NCI-H526 (cell line): ENCODE data around the gene ARHGEF10L.
A peak's percentile ranks its signal among the peaks of the same experiment; 100 is the strongest.

Experiments used
- DNase-seq, 2 experiments: peaks; one replicate each; lab custom pipeline; 2025; lab: John Stamatoyannopoulos, UW

Gene ARHGEF10L

DNA sequence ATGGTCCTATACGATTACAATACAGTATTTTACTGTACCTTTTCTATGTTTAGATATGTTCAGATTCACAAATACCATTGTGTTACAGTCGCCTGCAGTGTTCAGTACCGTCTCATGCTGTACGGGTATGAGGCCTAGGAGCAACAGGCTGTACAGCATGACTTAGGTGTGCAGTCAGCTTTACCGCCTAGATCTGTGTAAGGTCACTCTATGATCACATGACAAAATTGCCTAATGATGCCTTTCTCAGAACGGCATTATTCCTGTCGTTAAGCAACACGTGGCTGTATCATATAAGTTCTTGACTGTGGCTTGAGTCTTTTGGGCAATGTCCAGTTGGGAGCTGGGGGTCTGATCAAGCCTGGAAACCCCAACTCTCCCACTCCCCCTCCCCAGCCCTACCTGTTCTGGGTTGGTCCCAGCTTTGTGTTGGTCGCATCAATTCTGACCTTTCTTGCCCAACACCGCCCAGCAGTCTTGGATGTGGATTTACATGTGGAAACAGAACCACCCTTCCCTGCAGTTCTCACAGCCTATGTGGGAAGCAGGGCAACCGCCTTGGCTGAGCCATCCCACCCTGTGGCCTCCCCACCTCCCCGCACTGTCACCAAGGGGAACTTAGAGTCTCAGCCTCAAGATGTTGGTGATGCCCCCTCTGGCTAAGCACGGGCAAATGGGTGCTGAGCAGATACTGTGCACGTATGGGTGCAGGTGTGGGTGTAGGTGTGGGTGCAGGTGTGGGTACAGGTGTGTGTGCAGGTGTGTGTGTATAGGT, 135.4 kb downstream of the ARHGEF10L start:
- DNase-seq = no peak

DNA sequence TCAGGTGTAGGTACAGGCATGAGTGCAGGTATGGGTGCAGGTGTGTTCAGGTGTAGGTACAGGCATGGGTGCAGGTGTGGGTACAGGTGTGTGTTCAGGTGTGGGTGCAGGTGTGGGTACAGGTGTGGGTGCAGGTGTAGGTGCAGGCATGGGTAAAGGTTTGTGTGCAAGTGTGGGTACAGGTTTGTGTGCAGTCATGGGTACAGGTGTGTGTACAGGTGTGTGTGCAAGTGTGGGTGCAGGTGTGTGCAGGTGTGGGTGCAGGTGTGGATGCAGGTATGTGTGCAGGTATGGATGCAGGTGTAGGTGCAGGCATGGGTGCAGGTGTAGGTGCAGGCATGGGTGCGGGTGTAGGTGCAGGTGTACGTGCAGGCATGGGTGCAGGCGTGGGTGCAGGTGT, 136.2 kb downstream of the ARHGEF10L start:
- no peak for DNase-seq

DNA sequence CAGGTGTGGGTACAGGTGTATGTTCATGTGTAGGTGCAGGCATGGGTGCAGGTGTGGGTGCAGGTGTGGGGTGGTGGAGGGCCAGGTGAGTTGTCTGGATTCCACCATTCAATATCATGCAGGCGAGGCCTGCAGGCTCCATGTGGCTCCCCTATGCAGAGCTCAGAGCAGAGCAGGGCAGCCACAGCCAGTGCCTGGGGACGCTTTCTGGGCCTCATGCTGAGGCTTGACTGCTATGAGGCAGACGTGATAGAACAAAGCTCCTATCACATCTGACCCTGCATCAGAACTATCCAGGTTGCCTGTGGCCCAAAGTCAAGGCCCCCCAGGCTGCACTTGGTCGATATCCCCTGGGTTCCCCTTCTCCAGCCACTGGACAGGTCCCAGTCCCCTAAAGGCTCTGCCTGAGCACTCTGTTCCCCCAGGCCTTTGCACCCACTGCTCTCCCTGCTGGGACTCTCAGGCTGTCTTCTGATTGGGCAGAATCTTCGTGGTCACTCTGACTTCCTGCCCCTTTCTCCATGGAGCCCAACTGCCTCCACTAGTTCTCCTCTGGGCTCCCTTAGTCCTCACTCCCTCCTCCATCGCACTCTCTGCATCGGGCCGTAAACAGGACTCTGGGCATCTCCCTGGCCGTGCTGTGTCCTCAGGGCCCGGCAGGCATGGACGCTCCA, 137.0 kb downstream of the ARHGEF10L start:
- no peak for DNase-seq

DNA sequence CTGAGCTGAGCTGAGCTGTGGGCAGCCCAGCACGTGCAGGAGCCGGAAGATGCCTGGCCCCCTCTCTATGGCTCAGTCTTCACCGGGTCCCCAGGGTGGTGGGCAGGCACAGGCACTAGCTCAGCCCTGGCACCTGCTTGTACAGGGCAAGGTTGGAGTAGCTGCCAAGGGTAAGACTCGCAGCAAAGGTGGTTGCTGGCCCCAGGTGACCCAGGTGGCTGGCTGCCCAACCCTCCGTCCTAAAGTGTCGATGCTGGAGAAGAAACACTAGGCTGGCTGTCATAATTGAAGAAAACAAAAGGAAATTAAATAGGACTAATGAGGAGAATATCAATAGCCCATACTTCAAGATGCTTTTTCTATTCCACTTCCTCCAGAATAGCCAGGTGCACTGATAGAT, 138.5 kb downstream of the ARHGEF10L start:
- no peak for DNase-seq

DNA sequence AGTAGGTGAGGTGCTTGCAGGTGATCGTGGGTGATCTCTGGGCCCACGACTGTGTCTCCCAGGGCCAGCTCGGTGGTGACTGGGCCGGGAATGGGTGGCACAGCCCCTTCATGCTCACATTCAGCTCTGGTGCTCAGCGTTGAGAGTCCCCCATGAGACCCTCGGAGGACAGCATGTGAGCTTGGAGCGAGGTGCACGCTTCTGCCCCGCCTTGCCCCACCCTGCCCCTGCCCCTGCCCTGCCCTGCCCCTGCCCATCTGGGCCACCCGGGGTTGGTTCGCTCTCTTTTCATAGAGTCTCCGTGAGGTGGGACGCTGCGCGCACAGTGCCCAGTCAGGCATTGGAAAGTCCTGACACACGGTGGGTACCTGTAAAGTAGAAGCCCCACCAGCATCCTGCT, 140.4 kb downstream of the ARHGEF10L start:
- no peak for DNase-seq

DNA sequence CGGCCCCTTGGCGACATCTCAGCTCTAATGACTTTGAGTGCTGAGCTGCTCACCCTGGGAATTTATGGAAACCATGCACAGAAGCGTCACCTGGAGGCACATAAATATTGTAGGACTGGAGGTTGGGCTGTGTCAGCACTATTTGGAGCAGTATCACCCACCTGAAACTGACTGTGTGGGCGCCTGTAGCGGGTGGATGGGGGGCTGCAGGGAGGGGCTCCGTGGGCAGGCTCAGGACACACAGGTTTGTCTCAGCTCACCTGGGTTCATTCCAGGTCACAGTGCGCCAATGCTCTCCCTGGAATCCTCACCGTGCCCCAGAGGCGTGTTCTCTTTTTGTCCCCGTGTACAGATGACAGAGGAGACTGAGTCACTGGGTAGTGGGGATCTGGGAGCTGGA, 140.8 kb downstream of the ARHGEF10L start:
- DNase-seq = no peak

DNA sequence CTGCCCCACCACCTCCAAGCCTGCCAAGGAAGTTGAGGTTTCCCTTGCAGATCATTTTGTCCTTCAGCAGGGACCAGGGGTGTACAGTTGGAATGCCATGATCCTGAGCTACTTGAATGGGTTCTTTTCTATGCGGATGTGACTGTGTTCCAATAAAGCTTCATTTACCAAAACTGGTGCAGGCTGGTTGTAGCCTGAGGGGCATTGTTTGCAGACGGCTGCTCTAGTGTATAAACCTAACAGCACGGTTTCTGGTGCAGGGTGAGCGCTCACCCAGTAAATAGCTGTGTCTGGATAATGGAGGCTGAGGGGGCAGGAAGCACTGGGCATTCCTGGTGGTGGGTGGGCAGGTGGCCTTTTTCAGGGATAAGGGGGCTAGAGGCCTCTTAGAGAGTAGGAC, 142.9 kb downstream of the ARHGEF10L start:
- peak; percentile 29 to 56 for DNase-seq

DNA sequence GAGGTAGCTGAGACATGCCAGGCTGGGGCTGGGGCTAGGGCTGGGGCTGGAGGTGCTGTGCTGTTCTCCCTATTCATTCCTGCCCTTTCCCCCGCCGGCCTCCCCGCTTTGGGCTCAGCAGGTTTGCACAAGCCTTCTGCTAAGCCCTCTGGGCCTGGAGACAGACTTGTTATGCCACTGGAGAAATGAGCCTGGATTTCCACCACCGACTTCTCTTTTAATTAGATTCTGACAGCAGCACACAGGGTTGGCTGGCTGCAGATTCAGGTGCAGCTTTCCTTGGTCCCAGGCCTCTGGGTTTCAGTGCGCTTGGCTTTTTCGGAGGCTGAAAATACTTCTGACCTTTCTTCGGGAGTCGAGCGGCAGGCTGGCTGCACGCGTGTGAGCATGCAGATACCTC, 144.1 kb downstream of the ARHGEF10L start:
- no peak for DNase-seq

DNA sequence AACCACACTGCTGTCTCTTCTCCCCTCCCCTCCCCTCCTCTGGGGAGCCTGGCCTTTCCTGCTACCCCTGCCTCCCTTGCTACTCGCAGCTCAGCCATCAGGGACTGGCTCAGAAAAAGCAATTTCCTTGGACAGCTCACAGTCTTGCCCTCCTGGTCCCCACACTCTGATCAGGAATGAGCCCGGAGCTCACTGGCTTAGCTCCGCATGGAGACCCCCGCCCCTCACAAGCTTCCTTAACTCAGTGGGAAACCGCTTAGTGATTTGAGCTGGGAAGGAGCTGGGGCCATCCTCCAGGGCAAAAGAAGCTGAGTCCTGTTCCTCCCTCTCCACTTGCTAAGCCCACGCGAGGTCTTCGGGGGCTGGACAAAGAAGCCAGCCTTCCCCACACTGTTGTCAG, 145.3 kb downstream of the ARHGEF10L start:
- no peak for DNase-seq

DNA sequence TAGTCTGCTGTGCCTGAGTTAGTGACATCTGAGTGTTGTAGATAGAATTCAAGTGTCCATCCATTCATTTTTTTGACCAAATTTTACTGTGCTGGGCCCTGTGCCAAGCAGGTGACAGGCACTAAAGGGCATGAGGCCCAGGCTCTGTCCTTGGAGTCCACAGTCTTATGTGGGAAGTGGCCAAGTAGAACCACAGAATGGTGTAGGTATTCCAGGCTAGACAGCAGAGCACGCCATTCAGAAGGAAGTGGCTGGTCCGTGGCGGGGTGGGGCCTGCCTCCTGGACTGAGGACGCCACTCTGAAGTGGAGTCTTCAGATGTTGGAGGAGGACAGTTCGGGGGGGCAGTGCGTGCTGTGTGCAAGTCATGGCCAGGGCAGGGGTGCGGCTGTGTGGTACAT, 146.8 kb downstream of the ARHGEF10L start:
- no peak for DNase-seq

DNA sequence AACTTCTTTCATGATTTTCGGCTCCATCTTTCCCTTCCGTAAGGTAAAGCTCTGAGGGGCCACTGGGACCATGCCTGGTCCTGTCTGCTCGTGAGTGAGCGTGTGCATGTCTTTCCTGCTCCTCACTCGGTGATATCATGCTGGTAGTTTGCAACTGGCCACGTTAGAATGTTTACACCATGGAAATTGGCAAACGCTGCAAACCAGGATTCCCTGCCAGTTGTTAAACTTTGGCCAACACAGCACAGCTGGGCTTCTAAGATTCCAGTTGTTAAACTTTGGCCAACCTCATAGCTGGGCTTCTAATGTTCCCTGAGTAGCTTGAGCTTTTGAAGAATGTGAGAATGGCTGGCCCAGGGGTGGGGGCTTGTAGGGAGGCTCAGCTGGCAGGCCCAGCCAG, 147.6 kb downstream of the ARHGEF10L start:
- no peak for DNase-seq

DNA sequence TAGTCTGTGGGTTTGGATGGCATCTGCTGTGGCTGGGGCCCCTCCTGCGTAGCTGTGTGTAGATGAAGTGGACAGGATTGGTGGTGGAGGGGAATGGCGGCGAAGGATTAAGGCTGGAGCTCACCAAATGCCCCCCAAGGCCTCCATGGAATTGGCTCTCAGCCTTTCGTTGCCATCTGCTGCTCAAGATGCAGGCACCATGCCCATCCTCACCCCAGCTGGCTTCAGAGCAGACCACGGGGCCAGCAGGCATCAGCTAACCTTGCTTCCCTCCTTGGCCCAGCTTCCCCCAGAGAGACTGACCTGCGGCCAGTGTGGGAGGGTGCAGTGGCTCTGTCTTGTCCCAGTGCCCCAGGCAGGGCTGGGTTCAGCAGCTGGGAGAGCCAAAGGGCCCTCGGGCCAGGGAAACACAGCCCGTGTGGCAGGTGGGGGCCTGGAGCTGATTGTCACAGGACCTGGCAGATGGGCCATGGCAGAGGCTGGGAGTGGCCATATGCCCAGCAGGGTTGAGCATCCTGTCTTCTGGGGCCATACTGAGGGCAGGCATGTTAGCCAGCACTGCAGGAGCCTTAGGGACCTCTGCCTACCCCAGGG, 148.8 kb downstream of the ARHGEF10L start:
- DNase-seq = no peak

DNA sequence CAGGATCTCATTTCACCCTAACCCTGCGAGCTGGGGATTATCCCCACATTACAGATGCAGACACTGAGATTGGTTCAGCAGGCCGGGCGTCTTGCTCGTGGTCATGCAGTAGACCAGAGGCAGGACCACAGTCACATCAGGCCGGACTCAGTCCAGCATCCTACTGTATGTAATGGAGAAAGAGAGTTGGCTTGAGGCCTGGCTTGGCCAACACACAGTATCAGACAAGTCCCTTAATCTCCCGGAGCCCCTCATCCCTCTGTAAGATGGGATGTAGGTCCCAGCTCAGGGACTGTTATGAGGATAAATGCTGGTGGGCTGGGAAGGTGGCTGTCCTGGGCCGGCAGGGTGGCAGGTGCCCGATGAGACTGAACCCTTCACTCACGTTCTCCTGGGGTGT, 149.5 kb downstream of the ARHGEF10L start:
- DNase-seq = no peak

DNA sequence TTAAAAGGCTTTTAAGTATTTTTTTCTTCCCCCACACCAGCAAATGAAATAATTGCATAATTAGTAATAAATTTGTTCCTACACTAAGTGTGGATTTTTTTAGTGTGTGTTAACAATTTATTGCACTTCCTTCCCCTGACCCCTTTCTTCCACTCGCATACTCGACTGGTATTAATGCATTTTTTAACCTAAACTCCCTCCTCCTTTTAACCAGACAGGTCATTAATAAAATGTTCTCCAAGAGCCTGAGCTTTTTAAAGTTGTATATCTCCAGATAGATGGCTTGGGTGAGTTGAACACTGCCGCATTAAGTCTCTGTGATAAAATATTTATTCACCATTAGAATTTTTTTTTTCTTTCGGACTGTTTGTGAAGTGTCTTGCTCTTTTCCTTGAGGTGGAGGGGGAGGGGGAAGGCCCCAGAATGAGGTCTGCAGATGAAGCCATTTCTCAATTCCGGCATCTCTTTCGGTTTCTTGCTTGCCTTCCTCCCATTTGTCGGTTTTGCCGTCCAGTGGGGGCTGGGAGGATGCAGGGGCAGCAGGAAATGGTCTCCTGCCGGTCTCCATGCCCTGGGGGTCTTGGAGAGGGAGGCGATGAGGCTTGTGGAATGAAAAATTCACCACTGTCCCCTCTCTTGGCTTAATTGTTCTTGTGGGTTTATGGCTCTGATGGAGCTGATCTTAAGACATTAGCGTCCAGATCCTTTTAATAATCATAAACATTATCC, 151.6 kb downstream of the ARHGEF10L start:
- no peak for DNase-seq

DNA sequence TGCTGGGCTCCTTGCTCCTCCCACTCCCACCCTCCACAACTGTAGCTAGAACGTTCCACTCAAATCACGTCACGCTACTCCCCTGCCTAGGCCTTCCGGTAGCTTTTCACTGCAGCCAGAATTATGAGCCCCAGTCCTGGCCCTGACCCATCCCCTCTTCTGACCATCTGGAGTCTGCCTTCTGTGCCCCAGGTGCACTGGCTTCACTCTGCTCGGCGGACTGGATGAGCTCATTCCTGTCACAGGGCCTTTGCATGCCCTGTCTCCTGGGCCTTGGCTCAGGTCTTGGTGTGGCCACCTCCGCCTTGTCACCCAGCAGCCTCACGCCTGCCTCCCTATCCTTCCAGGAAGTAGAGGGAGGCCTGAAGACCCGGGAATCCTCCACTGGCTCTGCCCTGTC, 153.1 kb downstream of the ARHGEF10L start:
- no peak for DNase-seq

DNA sequence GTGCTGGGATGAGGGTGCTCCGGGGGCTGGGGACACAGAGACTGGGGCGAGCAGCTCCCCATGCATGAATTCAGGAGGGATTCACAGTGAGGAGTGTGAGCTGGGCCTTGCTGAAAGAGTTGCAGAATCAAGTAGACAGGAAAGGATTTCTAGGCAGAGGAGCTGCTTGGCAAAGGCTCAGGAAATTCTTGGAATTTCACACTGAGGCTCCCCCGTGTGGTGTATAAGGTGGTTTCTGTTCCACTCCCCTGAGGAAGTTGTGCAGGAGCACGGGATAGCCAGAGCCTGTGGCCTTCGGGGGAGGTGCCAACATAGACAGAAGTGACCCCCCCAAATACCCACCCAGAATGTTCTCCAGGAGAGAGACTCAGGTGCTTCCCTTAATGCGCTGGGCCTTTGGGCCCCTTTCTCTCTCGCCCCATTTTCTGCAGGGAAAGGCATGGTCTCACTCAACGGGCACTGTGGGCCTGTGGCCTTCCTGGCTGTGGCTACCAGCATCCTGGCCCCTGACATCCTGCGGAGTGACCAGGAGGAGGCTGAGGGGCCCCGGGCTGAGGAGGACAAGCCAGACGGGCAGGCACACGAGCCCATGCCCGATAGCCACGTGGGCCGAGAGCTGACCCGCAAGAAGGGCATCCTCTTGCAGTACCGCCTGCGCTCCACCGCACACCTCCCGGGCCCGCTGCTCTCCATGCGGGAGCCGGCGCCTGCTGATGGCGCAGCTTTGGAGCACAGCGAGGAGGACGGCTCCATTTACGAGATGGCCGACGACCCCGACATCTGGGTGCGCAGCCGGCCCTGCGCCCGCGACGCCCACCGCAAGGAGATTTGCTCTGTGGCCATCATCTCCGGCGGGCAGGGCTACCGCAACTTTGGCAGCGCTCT, 157.2 kb downstream of the ARHGEF10L start:
- peak in 1 of 2 experiments; percentile 30 for DNase-seq

DNA sequence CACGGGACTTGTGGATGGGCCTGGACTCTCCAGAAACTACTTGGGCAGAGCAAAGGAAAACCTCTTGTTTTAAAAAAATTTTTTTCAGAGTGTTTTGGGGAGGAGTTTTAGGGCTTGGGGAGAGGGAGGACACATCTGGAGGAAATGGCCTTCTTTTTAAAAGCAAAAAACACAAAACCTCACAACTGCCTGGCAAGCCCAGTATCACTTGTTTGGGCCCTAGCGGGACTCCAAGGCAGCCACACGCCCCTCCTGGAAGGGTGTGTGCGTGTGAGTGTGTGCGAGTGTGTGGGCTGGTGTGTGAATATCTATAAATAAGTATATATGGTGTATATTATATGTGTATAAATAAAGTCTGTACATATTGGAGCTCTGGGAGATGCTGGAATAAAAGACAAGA, 158.0 kb downstream of the ARHGEF10L start:
- DNase-seq = no peak

DNA sequence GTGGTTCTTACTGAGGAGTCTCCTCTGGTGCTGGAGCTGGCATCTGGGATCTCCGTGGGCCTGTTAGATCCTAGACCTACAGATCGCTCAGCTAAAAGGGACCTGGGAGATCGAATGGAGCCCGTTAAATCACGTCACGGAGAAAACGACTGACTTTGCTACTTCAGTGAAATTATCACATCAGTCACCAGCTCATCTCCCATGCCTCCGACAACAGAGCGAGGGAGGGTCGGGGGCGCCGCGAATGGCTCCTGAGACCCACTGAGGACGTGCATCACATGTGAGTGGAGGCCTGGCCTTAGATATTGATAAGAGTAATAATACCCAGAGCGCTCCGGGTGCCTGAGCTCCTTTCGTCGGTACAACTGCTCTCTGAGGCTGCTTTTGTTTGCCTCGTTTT, 160.1 kb downstream of the ARHGEF10L start:
- no peak for DNase-seq

DNA sequence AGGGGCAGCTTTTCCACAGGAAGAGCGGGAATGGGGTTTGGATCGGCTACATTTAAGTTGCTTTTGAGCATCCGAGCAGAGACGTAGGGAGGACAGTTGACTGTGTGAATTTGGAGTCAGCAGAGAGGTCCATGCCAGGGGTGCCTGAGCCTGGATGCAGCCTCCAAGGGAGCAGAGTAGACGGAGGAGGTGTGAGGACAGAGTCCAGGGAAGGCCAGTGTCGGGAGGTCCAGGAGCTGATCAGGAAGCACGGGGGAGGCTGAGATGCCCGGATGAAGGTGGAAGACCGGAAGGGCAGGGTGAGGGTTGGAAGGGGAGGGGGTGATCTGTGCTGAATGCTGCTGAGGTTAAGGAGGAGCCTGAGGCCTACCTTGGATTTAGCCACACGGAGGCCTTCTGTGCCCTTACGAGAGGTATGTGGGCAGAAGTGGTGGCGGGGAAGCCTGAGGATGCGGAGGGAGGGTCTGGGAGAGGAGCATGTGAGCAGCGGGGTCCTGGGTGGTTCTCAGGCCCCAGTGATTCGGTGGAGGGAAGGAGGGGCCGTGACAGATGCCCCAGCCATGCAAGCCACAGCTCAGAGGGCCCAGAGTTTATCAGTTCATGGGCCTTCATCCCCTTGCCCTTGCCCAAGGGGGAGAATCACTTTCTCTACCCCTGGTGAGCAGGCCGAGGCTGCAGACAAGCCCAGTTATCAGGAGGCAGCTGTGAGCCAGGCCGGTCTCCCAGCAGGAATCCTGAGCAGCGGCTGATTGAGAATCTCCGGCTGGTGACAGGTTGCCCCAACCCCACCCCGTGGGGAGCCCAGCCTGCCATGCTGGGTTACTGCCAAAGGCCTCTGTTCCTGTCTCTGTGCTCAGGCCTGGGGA, 161.7 kb downstream of the ARHGEF10L start:
- DNase-seq = no peak

DNA sequence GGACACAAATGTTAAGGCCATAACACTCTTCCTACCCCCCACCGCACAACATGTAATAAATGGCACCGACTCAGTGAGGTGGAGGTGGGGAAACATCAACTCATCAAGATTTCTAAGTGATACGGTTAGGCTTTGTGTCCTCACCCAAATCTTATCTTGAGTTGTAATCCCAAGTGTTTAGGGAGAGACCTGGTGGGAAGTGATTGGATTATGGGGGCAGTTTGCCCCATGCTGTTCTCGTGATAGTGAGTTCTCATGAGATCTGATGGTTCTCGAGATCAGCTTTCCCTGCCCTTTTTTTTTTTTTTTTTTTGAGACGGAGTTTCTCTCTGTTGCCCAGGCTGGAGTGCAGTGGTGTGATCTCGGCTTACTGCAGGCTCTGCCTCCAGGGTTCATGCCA, 164.7 kb downstream of the ARHGEF10L start:
- DNase-seq = no peak

DNA sequence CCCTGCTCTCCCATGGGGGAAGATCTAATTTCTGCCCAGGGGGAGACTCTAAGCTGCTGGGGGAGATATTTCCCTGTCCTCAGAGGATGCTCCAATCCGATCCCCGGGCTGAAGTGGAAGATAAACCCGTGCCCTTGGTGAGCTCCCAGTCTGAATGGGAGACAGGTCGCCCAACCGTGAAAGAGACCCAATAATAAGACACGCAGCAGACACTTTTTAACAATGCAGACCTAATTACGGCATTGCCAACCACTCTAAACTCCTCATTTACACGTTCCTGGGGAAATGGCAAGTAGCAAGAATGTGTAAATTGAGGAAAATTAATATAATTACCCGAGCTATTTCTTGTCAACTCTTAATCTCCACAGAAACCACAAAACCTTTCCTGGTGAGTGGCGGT, 166.9 kb downstream of the ARHGEF10L start:
- DNase-seq = no peak
